IPS-15b (cell line): ENCODE results near the gene KRTAP10-11.

Source experiments
- H3K27me3 ChIP-seq: one replicate; pipeline ENCODE4 v1.6.1; 2013; ENCODE audit warnings: low read length; ENCODE audit not compliant: control insufficient read depth, insufficient read depth
- H3K36me3 ChIP-seq: one replicate; pipeline ENCODE4 v1.6.1; 2013; ENCODE audit warnings: low read length; ENCODE audit not compliant: control insufficient read depth, insufficient read depth
- H3K4me1 ChIP-seq: one replicate; pipeline ENCODE4 v1.6.1; 2013; ENCODE audit warnings: mild to moderate bottlenecking, low read length; ENCODE audit not compliant: control insufficient read depth, insufficient read depth
- H3K4me3 ChIP-seq: one replicate; pipeline ENCODE4 v1.5.1; 2013; ENCODE audit warnings: low read depth, low read length
- H3K9ac ChIP-seq: one replicate; pipeline ENCODE4 v1.6.1; 2013; ENCODE audit warnings: low read depth, mild to moderate bottlenecking, low read length
- H3K9me3 ChIP-seq: one replicate; pipeline ENCODE4 v1.6.1; 2013; ENCODE audit warnings: mild to moderate bottlenecking, low read length; ENCODE audit not compliant: control insufficient read depth, insufficient read depth

Gene KRTAP10-11

DNA sequence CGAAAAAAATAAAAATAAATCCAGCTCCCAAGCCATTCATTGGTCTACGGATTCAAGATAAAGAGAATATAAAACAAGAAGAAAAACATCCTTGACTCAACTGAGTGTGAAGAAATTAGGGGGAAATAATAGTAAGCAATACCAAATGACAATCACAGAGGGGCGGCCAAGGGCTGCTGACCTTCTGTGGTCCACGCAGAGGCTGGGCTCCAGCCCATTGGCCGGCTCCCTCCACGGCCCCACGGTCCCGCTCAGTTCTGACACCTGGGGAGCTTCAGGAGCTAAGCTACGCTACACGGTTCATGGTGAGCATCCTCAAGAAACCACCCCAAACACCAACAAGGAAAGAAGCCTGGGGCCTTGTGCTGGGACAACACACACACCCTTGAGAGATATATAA, 50.4 kb downstream of the KRTAP10-11 start:
- Histone ChIP-seq H3K9ac (no peak overlapping the region), H3K4me3 (peak overlapping the region; percentile 32), H3K36me3 (no peaks in the 10 kb centered on the region), H3K9me3 (no peaks in the 10 kb centered on the region), H3K27me3 (no peaks in the 10 kb centered on the region), H3K4me1 (peaks cover 12% of the 10 kb centered on the region)
